ENCODE data around the gene EYS. TPM values are rescaled to one million over a fixed set of nuclear protein-coding genes. Genes with fewer than 3 reads are reported as not detected.

EYS gene
- total and polyA plus RNA-seq, 9 of the 15 experiments (the other 6 are each of a cell fraction or from before 2014, with no cell fraction given): 0.03 to 0.36 (median 0.10) TPM; not detected in 2

- no TSS peak for BruUV-seq (replicated peaks)
- FAIRE-seq: no peak
- WGBS (ENCODE audit: insufficient coverage, low coverage, missing lambda C conversion rate): 80% methylated on average over 1 of the region's 1 CpG
- in situ Hi-C loops (cut with MboI) (no loop called here), intact Hi-C loops (cut with micrococcal nuclease) (no loop called here)
- no peak overlapping the region for H3K27ac ChIP-seq (ENCODE audit: extremely low read depth, low read depth, low read length)
- H3K79me2 ChIP-seq (ENCODE audit: control insufficient read depth, insufficient read depth, low read length): peaks cover 88% of the 10 kb centered on the region
- CTCF ChIA-PET (ENCODE audit: low intra/inter-chr PET ratio): no interaction called here
- H3K4me1 ChIP-seq (replicated peaks in 1 of 2; ENCODE audit: control insufficient read depth in 2 of 2, insufficient read depth in 2 of 2, low read length in 2 of 2): peaks cover 0 to 5% of the 10 kb centered on the region in 2 experiments; a peak in 2 of 5 replicates
- H3K4me2 ChIP-seq (ENCODE audit: insufficient read depth, low read length): no peak overlapping the region
- H3K9ac ChIP-seq (ENCODE audit: insufficient read depth in 1 of 2, low read depth in 2 of 2, low read length in 2 of 2): no peak overlapping the region
- no peaks in the 10 kb centered on the region for H3K9me3 ChIP-seq (replicated peaks; ENCODE audit: control insufficient read depth, insufficient read depth, low read depth, low read length)
- peaks cover 21% of the 10 kb centered on the region; the same call in 2 of the 3 replicates for H3K36me3 ChIP-seq (ENCODE audit: control insufficient read depth, insufficient read depth, low read length)
- no peak for ATAC-seq
- no peaks in the 10 kb centered on the region for H3K9me1 ChIP-seq (ENCODE audit: control insufficient read depth, insufficient read depth, low read length)
- no peaks in the 10 kb centered on the region for H3K27me3 ChIP-seq (ENCODE audit: control insufficient read depth in 2 of 2, insufficient read depth in 2 of 2, low read length in 2 of 2)
- H2AFZ ChIP-seq (ENCODE audit: low read depth, low read length): no peak overlapping the region
- H3K4me3 ChIP-seq: no peak overlapping the region
- POLR2A ChIA-PET: interaction anchor here (0.8 to 1.4 kb wide), 5 partner anchors 11 to 41 kb away, joined by 3 to 4 read pairs (median 4); no protein-coding TSS in a partner anchor
- DNase-seq (ENCODE audit: extremely low read depth in 1 of 4, low spot score in 3 of 4): no peak
- H4K20me1 ChIP-seq (replicated peaks; ENCODE audit: control insufficient read depth, insufficient read depth, low read length): peaks cover 7% of the 10 kb centered on the region; the same call in 1 of the 2 replicates
- TF ChIP-seq GATAD2B (IDR thresholded peaks at IDR 0.05; ENCODE audit: borderline replicate concordance): no peak
Observed at GRCh38 chr6:63675138-63675537, 2031.9 kb downstream of the EYS start.

GRCh38 chr6:63674635-63675034, 2032.4 kb downstream of the EYS start:
- Histone ChIP-seq H2AFZ (ENCODE audit: low read depth, low read length) (no peak overlapping the region), H3K27ac (ENCODE audit: extremely low read depth, low read depth, low read length) (no peak overlapping the region), H3K27me3 (ENCODE audit: control insufficient read depth in 2 of 2, insufficient read depth in 2 of 2, low read length in 2 of 2) (no peaks in the 10 kb centered on the region), H3K4me3 (no peak overlapping the region), H3K4me2 (ENCODE audit: insufficient read depth, low read length) (no peak overlapping the region), H4K20me1 (replicated peaks; ENCODE audit: control insufficient read depth, insufficient read depth, low read length) (peaks cover 7% of the 10 kb centered on the region; the same call in 1 of the 2 replicates), H3K9me3 (replicated peaks; ENCODE audit: control insufficient read depth, insufficient read depth, low read depth, low read length) (no peaks in the 10 kb centered on the region), H3K9me1 (ENCODE audit: control insufficient read depth, insufficient read depth, low read length) (no peaks in the 10 kb centered on the region), H3K9ac (ENCODE audit: insufficient read depth in 1 of 2, low read depth in 2 of 2, low read length in 2 of 2) (no peak overlapping the region), H3K36me3 (ENCODE audit: control insufficient read depth, insufficient read depth, low read length) (peaks cover 17% of the 10 kb centered on the region; the same call in 2 of the 3 replicates), H3K4me1 (replicated peaks in 1 of 2; ENCODE audit: control insufficient read depth in 2 of 2, insufficient read depth in 2 of 2, low read length in 2 of 2) (peaks cover 0 to 5% of the 10 kb centered on the region in 2 experiments; a peak in 2 of 5 replicates), H3K79me2 (ENCODE audit: control insufficient read depth, insufficient read depth, low read length) (peaks cover 88% of the 10 kb centered on the region)
- no TSS peak for BruUV-seq (replicated peaks)
- intact Hi-C loops (cut with micrococcal nuclease): no loop called here
- CTCF ChIA-PET (ENCODE audit: low intra/inter-chr PET ratio): no interaction called here
- FAIRE-seq: no peak
- 88% methylated on average over 3 of the region's 3 CpGs for WGBS (ENCODE audit: insufficient coverage, low coverage, missing lambda C conversion rate)
- no peak for TF ChIP-seq UBTF (IDR thresholded peaks at IDR 0.05; ENCODE audit: borderline replicate concordance in 1 of 2, low read depth in 2 of 2, low read length in 2 of 2)
- no peak for TF ChIP-seq ZNF785 (CRISPR knock-in tag; IDR thresholded peaks at IDR 0.05)
- no peak for TF ChIP-seq ZNF778 (CRISPR knock-in tag; IDR thresholded peaks at IDR 0.05)
- no peak for TF ChIP-seq CBX5 (IDR thresholded peaks at IDR 0.05; ENCODE audit: borderline replicate concordance, low read depth)
- TF ChIP-seq HNRNPH1 (optimal IDR thresholded peaks at IDR 0.05; ENCODE audit: low read depth, low read length): no peak
- no peak for TF ChIP-seq STAG1 (CRISPR knock-in tag; IDR thresholded peaks at IDR 0.05; ENCODE audit: borderline replicate concordance)
- POLR2A ChIA-PET: interaction anchor here (0.9 to 1.4 kb wide), 3 partner anchors 24 to 41 kb away, joined by 3 to 4 read pairs (median 3); no protein-coding TSS in a partner anchor
- no peak for DNase-seq (ENCODE audit: extremely low read depth in 1 of 4, low spot score in 3 of 4)
- in situ Hi-C loops (cut with MboI): no loop called here
- no peak for ATAC-seq
